Heart left ventricle (tissue), 13 donors: ENCODE results near the gene POLR2L.

Source experiments
- POLR2A ChIP-seq, 2 donors: fragments of 450-650 bp; IDR thresholded peaks; one replicate each; pipeline ENCODE4 v1.6.1; 2017; ENCODE audit warnings: antibody characterized with exemption in 2 of 2, mild to moderate bottlenecking in 2 of 2, moderate library complexity in 2 of 2
- TF ChIP-seq, protein P1 (sequence below), 12 donors: fragments of 200-600 bp; sonication (generic) in 4 of 12; IDR thresholded peaks; one replicate each; pipeline versions ENCODE4 v1.5.0 to v1.8.0; 2018 to 2022; ENCODE audit warnings: antibody characterized with exemption in 12 of 12, mild to moderate bottlenecking in 5 of 12
- donor health status: ischemic (EF 13 %, LVEDD 7.1; RV severe dilation, severe dysfunction).
- donor health status: DM: no; HTN: yes; CAD: no.
- donor health status: DM: no; HTN: no; CAD: no.
- donor health status: ischemic (EF 25% LVEDD 6.9; RV normal size, moderate dysfunction).
- donor health status: ischemic (EF 25% LVEDD 5.7; RV mildly dilated, moderate dysfunction).
- donor health status: ischemic (EF 35%, LVEDD 5.7; RV mildly dilated, moderate dysfunction).
- donor health status: nonischemic (EF 11% LVEDD 7.7; RV severe dilation, severe dysfunction).
- donor health status: DM: yes; HTN: yes; CAD: no.
- donor health status: PGD.
- donor health status: ischemic (EF 29% LVEDD 5.4; RV normal size, mild dysfunction).
- donor health status: nonischemic (EF 23%, LVEDD 6.1; RV moderate dilation, normal function).

GRCh38 chr11:889687-890475 is 47.6 kb upstream of the POLR2L start:
- TF ChIP-seq POLR2A (IDR thresholded peaks at IDR 0.05): no peak
- TF ChIP-seq, protein P1, sequence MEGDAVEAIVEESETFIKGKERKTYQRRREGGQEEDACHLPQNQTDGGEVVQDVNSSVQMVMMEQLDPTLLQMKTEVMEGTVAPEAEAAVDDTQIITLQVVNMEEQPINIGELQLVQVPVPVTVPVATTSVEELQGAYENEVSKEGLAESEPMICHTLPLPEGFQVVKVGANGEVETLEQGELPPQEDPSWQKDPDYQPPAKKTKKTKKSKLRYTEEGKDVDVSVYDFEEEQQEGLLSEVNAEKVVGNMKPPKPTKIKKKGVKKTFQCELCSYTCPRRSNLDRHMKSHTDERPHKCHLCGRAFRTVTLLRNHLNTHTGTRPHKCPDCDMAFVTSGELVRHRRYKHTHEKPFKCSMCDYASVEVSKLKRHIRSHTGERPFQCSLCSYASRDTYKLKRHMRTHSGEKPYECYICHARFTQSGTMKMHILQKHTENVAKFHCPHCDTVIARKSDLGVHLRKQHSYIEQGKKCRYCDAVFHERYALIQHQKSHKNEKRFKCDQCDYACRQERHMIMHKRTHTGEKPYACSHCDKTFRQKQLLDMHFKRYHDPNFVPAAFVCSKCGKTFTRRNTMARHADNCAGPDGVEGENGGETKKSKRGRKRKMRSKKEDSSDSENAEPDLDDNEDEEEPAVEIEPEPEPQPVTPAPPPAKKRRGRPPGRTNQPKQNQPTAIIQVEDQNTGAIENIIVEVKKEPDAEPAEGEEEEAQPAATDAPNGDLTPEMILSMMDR (IDR thresholded peaks at IDR 0.05): no peak
